Measurements from ENCODE around the gene LCE1D.

LCE1D gene, protein sequence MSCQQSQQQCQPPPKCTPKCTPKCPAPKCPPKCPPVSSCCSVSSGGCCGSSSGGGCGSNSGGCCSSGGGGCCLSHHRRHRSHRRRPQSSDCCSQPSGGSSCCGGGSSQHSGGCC

GRCh38 chr1:152796421-152796820, at the start of gene LCE1D:
Gene LCE1D (plus strand): TSS chr1:152796721. CDS start chr1:152797795, 1,074 bp downstream.
- DNase-seq, result no peak

DNA sequence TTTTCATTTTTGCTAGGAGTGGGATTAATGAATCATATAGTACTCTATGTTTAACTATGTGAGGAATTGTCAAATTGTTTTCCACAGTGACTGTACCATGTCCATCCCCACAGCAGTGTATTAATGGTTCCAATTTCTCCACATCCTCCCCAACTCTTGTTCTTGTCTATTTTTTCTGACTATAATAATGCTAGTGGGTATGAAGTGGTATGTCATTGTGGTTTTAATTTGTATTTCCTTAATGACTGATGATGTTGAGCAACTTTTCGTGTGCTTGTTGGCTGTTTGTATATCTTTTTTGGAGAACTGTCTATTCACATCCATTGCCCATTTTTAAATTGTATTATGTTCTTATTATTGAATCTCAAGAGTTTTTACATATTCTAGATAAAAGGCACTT, 48.7 kb upstream of the LCE1D start:
- no peak for DNase-seq

GRCh38 chr1:152752225-152752624, 44.3 kb upstream of the LCE1D start:
- no peak for DNase-seq

- DNase-seq, result no peak
Measured at GRCh38 chr1:152753586-152753985, 42.9 kb upstream of the LCE1D start.

DNA sequence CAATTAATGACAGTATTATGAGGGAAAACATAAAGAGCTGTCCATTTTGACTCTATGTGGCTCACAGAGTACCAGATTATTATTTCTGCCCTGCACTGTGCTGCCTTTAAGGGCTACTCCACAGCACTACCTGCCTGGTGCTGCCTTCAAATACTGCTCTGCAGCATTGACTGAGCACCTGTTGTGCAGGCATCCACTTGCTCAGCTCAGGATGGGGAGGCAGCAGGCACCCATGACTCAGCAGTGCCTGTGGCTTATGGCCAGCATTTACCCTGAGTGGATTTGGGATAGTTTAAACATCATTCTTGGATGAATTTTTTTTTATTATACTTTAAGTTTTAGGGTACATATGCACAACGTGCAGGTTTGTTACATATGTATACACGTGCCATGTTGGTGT, 39.6 kb upstream of the LCE1D start:
- no peak for DNase-seq

GRCh38 chr1:152757747-152758146, 38.8 kb upstream of the LCE1D start, which contains the start of gene KPRP:
Gene KPRP (plus strand): TSS chr1:152758025. CDS start chr1:152759589, 1,564 bp downstream.
- DNase-seq, result no peak

GRCh38 chr1:152758636-152759035, 37.9 kb upstream of the LCE1D start:
- no peak for DNase-seq

DNA sequence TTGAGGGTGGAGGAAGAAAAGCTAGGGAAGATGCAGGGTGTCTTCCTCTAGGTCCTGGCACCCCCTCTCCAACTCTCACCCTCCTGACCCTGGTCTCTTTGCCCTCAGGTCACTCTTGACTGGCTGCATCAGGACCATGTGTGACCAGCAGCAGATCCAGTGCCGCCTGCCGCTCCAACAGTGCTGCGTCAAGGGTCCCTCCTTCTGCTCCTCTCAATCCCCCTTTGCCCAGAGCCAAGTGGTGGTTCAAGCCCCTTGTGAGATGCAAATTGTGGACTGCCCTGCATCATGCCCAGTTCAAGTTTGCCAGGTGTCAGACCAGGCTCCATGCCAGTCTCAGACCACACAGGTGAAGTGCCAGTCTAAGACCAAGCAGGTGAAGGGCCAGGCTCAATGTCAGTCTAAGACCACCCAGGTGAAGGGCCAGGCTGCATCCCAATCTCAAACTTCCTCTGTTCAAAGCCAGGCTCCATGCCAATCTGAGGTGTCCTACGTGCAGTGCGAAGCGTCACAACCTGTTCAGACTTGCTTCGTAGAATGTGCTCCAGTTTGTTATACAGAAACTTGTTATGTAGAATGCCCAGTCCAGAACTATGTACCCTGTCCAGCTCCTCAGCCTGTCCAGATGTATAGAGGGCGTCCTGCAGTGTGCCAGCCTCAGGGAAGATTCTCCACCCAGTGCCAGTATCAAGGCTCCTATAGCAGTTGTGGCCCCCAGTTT, 36.9 kb upstream of the LCE1D start:
- no peak for DNase-seq

DNA sequence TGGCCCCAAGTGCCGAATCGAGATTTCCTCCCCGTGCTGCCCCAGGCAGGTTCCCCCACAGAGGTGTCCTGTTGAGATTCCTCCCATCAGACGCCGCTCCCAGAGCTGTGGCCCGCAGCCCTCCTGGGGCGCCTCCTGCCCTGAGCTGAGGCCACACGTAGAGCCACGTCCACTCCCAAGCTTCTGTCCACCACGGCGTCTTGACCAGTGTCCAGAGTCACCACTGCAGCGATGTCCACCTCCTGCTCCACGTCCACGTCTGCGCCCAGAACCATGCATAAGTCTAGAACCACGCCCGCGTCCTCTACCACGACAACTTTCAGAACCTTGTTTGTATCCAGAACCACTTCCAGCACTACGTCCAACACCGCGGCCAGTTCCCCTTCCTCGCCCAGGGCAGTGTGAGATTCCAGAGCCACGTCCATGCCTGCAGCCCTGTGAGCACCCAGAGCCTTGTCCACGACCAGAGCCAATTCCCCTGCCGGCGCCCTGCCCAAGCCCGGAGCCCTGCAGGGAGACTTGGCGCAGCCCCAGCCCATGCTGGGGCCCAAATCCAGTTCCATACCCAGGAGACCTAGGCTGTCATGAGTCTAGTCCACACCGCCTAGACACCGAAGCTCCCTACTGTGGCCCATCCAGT, 35.9 kb upstream of the LCE1D start:
- no peak for DNase-seq

DNA sequence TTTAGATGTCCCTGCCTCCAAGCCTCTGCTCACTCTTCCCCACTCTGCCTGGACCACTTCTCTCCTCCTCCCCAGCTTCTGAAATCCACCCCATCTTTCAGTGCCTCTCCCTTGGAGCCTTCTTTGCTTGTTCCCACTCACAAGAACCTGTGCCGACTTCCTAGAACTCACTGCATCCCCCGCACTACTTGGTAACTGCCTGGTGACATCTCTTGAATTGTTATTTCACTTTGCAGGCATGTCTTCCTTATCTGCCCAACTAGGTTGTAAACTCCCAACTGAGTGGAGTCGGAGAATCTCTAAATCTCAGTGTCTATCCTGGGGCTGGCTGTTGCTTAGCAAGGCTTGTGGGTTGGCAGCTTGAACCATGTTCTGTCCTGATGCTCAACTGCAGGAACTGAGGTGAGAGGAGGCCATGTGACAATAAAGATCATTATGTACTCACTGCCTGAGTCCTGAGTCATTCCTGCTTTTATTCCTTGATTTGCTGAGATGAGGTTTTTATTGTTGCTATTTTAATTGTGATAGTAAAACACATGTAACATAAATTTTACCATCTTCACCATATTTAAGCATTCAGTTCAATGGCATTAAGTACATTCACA, 34.8 kb upstream of the LCE1D start:
- no peak for DNase-seq

DNA sequence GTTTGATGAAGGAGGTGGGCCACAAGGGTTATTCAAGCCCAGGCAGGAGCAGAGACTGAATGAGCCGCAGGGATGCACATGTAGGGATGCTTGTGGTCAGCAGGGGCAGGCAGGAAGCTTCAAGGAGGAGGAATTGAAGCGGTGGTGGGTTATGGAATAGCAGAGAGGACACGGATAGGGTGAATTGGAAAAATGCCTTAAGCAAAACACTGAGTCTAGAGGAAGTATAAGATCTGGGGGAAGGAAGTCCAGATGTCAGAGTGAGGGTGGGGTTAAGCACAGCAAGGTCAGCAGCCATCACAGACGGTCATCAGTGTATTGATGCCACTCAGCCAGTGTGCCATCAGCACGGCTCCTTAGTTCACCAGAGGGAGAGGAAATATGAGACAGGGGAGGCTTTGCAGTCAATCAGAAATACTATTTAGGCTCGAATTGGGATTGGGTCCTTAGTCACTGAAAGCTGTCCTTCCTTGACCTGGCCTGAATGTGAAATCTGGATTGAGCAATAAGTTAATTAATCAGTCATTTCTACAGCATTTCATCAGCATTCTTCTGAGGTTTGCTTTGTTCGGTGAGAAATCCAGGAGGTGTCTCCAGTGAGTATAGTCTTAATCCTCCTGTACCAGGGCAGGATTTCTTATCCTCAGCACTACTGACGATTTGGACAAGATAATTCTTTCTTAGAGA, 27.5 kb upstream of the LCE1D start:
- DNase-seq, result no peak

- DNase-seq, result no peak
Measured at GRCh38 chr1:152770411-152770810, 26.1 kb upstream of the LCE1D start.

DNA sequence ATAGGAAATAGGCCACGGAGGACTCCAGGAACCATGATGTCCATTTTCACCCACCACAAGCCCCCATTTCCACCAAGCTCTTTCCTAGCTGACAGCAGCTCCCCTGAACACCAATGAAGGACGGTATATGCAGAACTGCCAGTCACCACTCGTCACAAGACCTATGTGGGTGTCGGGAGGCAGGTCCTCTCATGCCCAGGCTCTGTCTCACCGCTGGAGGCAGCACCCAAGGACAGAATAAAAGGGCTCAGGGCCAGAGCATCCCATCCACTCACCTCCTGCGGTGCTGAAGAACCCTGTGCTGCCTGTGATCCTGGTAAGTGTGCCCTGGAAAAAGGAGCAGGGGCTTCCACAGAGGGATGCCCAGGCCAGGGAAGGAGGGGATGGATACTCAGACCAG, 21.6 kb upstream of the LCE1D start, which contains the start of gene LCE1F:
TSS of gene LCE1F (plus strand) at position 266 of the 400 bp plus-strand sequence. CDS start 1,232 bp downstream, outside the sequence.
- DNase-seq, result no peak

GRCh38 chr1:152776361-152776760, 20.2 kb upstream of the LCE1D start:
- no peak for DNase-seq

GRCh38 chr1:152777510-152778137, 18.9 kb upstream of the LCE1D start:
- DNase-seq, result no peak

DNA sequence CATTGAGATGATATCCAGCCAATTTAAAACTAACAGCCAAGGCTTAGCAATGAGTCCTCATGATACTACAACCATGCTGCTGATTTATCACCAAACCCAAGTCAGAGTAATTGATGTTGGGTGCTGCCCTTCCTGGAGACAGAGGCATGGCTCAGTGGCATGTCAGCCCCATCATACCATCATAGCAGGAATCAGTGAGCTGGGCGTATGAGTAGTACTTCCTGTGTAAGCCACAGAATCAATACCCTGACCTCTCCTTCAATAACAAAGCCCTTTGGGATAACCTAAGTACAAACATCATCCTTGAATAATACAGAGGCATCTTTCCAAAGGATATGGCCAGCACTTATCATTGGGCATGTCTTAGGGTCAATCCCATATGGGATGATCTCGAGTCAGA, 13.4 kb upstream of the LCE1D start:
- DNase-seq, result no peak

GRCh38 chr1:152786077-152786476, 10.4 kb upstream of the LCE1D start, which contains the start of gene LCE1E:
Gene LCE1E (plus strand): TSS chr1:152786257. CDS start chr1:152787300, 1,043 bp downstream.
- DNase-seq, result no peak

DNA sequence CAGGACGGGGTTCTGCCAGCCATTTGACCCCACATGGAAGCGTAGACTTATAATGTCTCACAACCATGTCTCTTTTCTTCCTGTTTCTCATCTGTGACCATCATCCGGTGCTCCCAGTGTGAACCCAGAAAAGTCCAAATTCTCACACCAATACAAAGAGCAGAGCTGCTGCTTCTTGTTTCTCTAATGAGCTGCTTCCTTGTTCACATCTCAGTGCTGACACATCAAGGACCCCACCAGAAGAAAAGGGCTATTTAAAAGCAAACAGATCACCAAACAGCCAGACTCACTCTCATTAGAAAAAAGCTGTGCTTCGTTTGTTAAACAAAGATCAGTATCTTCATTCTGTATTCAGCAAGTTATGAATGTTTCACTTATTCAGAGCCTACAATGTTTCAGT, 835 bp upstream of the LCE1D start:
- DNase-seq, result no peak

- no peak for DNase-seq
Measured at GRCh38 chr1:152801333-152801732, 4.8 kb downstream of the LCE1D start.

DNA sequence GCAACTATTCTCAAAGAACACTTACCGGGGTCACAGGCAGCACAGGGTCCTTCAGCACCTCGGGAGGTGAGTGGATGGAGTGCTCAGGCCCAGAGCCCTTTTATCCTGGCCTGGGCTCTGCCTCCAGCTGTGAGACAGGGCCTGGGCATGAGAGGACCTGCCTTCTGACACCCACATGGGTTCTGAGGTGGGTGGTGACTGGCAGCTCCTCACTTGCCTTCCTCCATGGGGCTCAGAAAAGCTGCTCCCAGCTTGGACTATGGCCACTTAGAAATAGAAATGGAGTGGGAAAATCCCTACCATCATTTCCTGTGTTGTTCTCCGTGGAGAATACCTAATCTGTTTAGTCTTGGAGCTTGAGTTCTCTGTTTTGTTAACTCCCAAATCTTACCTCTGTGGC, 10.1 kb downstream of the LCE1D start, which contains the start of gene LCE1C:
TSS of gene LCE1C (minus strand) at position 76 of the 400 bp plus-strand sequence. CDS start 1,173 bp downstream, outside the sequence.
- no peak for DNase-seq

DNA sequence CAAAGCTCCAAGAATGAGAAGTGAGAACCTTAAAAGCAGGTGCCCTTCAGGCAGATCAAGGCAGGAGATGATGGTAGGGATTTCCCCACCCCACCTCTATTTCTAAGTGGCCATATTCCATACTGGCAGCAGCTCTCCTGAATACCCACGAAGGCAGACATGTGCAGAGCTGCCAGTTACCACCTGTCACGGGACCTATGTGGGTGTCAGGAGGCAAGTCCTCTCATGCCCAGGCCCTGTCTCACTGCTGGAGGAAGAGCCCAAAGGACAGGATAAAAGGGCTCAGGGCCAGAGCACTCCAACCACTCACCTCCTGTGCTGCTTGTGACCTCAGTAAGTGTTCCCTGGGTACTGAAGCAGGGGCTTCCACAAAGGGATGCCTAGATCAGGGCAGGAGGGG, 14.5 kb downstream of the LCE1D start:
- DNase-seq, result no peak

DNA sequence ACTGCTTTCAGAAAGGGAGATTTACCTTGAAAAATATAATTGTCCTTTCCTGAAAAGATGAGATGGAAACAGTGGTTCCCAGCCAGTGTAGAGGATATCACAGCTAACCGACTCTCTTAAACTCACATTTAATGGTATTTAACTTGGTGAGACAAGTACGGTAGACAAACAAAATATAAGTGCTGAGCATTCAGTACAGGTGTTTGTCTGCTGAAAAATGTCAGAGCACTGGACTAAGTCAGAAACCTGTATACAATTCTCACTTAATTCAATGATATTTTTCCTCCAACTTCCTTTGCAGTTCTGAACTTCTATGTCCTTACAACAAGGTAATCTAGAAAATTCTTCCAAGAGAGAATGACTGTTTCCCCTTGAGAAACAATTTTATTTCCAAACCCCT, 15.2 kb downstream of the LCE1D start, which contains the start of gene LCE1B:
TSS of gene LCE1B (plus strand) at position 301 of the 400 bp plus-strand sequence. CDS start 476 bp downstream, outside the sequence.
- no peak for DNase-seq
